AG09309 (cell line): ENCODE measurements around the gene ITPR3.

Experiments
- DNase-seq: peaks from one replicate; pipeline ENCODE4 v3.0.0-alpha.2; 2010; ENCODE audit warnings: low read depth
- H3K4me3 ChIP-seq: 2 replicates; pipeline ENCODE4 v1.5.1; 2011; ENCODE audit warnings: mild to moderate bottlenecking, low read depth, low read length, moderate library complexity; ENCODE audit not compliant: control insufficient read depth
- TF ChIP-seq, protein P1 (sequence below): IDR thresholded peaks from 2 replicates; pipeline ENCODE4 v1.5.1; 2011; ENCODE audit warnings: mild to moderate bottlenecking, low read depth, low read length, inconsistent platforms; ENCODE audit not compliant: insufficient read depth, control insufficient read depth; ENCODE audit errors: missing control alignments

Gene ITPR3

DNA sequence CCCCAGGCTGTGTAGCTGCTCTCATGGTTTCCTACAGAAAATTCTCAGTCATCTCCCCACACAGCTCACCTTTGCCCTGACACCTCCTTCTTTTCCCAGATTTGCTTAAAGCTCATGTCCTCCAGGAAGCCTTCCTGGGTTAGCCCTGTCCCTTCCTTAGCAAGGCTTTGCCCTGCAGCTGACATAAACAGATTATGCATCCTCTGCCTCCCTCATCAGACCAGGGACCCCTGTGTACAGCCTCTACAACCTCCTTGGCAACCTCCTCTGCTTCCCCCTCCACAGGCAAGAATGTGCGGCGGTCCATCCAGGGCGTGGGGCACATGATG, 50.6 kb downstream of the ITPR3 start:
- DNase-seq, result no peak
- TF ChIP-seq, protein P1, sequence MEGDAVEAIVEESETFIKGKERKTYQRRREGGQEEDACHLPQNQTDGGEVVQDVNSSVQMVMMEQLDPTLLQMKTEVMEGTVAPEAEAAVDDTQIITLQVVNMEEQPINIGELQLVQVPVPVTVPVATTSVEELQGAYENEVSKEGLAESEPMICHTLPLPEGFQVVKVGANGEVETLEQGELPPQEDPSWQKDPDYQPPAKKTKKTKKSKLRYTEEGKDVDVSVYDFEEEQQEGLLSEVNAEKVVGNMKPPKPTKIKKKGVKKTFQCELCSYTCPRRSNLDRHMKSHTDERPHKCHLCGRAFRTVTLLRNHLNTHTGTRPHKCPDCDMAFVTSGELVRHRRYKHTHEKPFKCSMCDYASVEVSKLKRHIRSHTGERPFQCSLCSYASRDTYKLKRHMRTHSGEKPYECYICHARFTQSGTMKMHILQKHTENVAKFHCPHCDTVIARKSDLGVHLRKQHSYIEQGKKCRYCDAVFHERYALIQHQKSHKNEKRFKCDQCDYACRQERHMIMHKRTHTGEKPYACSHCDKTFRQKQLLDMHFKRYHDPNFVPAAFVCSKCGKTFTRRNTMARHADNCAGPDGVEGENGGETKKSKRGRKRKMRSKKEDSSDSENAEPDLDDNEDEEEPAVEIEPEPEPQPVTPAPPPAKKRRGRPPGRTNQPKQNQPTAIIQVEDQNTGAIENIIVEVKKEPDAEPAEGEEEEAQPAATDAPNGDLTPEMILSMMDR, result no peak
- H3K4me3 ChIP-seq, result no peak overlapping the region

DNA sequence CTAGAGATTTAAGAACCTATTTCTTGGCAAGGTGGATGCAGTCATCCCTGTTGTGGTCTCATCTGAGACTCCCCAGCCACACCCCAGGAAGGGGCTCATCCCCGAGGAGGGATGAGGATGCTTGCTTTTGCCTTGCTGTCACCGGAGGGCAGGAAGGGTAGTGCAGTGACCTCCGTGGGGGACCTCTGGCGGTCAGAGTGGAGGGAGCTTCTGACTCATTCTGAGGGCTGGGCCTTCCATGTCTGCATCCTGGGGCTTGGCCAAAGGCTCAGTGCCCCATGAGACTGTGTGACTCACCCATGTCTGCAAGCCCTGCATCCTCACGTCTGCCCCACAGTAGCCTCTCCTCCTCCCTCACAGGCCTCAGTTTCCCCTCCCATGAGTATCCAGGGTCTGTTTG, 51.7 kb downstream of the ITPR3 start:
- DNase-seq, result peak; percentile 83
- no peak overlapping the region for H3K4me3 ChIP-seq
- TF ChIP-seq, protein P1, result peak; percentile 65

DNA sequence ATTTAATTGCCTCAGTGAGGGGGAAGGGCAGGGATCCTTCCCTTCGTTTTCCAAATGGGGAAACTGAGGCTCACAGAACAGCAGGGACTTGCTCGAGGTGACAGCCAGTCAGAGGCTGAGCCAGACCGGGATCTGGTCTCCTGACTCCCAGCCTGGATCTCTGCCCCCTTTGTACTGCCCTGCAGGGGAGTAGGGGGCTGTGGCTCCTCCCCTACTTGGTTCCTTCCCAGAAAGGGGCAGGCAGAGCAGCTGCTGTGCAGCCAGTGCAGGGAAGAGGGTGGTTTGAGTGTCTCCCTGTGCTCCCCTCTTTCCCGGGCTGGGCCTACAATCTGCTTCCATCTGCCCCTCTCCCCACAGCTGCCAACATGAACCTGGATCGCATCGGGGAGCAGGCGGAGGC, 52.7 kb downstream of the ITPR3 start:
- H3K4me3 ChIP-seq, result no peak overlapping the region
- no peak for DNase-seq
- TF ChIP-seq, protein P1, result no peak

DNA sequence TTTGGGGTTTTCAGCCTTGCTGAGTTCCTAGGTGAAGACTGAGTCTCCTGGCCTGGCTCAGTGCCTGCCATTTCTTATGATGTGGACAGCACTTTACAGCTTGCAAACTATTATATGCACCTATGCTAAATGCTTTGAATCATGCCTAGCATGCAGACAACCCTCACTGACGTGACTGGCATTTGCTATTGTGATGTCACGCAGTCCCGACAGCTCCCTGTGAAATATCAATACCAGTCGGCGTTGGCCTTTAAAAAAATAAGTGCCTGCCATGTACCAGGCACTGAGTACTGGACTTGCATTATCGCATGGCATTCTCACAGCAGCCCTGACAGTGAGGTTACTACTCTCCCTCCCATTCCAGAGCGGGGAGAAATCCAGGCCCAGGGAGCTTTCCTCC, 54.8 kb downstream of the ITPR3 start:
- H3K4me3 ChIP-seq, result no peak overlapping the region
- TF ChIP-seq, protein P1, result no peak
- no peak for DNase-seq

DNA sequence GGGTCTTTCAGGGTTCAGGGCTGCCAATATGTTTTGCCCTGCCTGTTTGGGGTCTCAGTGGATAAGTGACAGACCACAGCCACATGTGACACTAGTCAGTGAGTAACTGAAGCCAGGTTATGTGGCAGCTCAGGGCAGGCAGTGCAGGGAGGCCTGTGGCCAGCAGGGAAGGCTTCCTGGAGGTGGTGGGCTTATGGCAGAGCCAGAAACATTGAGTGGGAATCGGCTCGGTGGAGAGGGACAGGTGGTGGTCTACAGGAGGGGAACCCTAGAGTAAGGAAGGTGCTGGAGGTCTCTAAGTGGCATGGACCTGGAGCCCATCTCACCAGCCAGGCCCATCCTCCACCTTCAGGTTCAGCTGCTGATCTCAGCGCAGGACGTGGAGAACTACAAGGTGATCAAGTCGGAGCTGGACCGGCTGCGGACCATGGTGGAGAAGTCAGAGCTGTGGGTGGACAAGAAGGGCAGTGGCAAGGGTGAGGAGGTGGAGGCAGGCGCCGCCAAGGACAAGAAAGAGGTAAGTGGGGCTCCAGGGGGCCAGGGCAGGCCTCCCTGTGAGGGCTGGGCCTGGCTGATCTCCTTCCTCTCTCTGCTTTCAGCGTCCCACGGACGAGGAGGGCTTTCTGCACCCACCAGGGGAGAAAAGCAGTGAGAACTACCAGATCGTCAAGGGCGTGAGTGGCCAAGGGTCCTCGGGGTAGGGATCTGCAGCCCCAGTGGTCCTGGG, 55.5 kb downstream of the ITPR3 start:
- H3K4me3 ChIP-seq, result no peak overlapping the region
- DNase-seq, result no peak
- TF ChIP-seq, protein P1, result no peak

DNA sequence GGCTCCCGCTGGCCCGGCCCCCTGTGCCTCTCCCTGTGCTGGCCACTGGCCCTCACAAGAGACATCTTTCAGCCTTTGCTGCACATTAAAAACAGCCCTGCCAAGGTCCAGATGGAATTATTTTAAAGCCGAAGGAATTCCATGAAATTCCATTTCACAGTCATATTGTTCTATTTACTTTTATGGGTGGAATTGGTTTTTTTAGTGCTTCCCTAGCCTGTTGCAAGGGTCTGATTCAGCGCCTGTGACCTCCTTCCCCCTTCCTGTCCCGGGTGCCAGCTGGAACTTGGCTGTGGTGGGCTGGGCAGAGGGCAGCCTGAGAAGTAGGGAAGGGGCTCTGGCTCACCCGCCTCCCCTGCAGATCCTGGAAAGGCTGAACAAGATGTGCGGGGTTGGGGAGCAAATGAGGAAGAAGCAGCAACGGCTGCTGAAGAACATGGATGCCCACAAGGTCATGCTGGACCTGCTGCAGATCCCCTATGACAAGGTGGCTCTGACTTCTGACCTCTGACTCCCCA, 56.1 kb downstream of the ITPR3 start:
- no peak overlapping the region for H3K4me3 ChIP-seq
- DNase-seq, result no peak
- TF ChIP-seq, protein P1, result no peak
